ENCODE data around the gene GRIP2.

The GRIP2 gene

GRCh38 chr3:14463330-14464140, 76.6 kb downstream of the GRIP2 start:
- DNase-seq: no peak

GRCh38 chr3:14462738-14463137, 77.4 kb downstream of the GRIP2 start:
- DNase-seq: no peak

- DNase-seq: peak; percentile 9
Observed at GRCh38 chr3:14461748-14462324, 78.3 kb downstream of the GRIP2 start.

- no peak for DNase-seq
Observed at GRCh38 chr3:14461006-14461747, 79.0 kb downstream of the GRIP2 start.

- no peak for DNase-seq
Observed at GRCh38 chr3:14460342-14461005, 79.7 kb downstream of the GRIP2 start.

- DNase-seq: no peak
Observed at GRCh38 chr3:14459787-14460186, 80.4 kb downstream of the GRIP2 start.

GRCh38 chr3:14459384-14459783, 80.8 kb downstream of the GRIP2 start:
- no peak for DNase-seq

GRCh38 chr3:14458434-14459275, 81.5 kb downstream of the GRIP2 start:
- no peak for DNase-seq

- no peak for DNase-seq
Observed at GRCh38 chr3:14457999-14458398, 82.1 kb downstream of the GRIP2 start.

GRCh38 chr3:14457481-14457880, 82.7 kb downstream of the GRIP2 start:
- DNase-seq: no peak

- DNase-seq: no peak
Observed at GRCh38 chr3:14456794-14457193, 83.3 kb downstream of the GRIP2 start.

- DNase-seq: no peak
Observed at GRCh38 chr3:14455571-14456317, 84.4 kb downstream of the GRIP2 start.

GRCh38 chr3:14454639-14455310, 85.4 kb downstream of the GRIP2 start:
- no peak for DNase-seq

- no peak for DNase-seq
Observed at GRCh38 chr3:14453876-14454638, 86.1 kb downstream of the GRIP2 start.

- DNase-seq: no peak
Observed at GRCh38 chr3:14452740-14453710, 87.1 kb downstream of the GRIP2 start.

GRCh38 chr3:14451844-14452739, 88.0 kb downstream of the GRIP2 start:
- DNase-seq: no peak

- no peak for DNase-seq
Observed at GRCh38 chr3:14450922-14451606, 89.1 kb downstream of the GRIP2 start.
